ENCODE results near the gene MED26. TPM values are rescaled to one million over a fixed set of nuclear protein-coding genes. Genes with fewer than 3 reads are reported as not detected.

Gene MED26
- total and polyA plus RNA-seq, 10 of the 15 experiments (the other 5 are each of a cell fraction or from before 2014, with no cell fraction given), result 1.1 to 21.4 (median 9.7) TPM

DNA sequence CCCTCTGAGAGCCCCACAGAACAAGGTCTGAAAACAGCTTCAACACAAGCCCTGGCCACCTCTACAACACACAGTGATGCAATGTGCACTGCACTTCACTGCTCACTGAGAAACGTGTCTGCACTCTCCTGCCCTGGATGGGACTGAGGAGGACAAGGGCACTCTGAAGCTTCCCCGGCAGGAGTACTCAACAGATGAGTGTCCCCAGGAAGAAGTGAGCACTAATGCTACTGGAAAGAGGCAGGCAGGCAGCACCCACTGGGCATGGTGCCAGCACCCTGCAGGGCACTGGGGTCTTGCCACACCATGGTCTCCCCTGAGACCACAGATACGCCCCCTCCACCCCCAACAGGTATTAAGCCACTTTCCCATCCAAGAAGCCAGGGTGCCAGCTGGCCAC, 38.1 kb downstream of the MED26 start:
- ChIA-PET CTCF (interaction anchor here (1.3 to 9.8 kb wide), 2 partner anchors 36 to 145 kb away, joined by 3 to 83 read pairs; partner anchors contain the start of gene MED26), POLR2A (interaction anchor here (0.5 to 13.1 kb wide), 8 partner anchors 12 to 516 kb away, joined by 3 to 220 read pairs (median 3); partner anchors contain the start of genes MED26, SMIM7 and TMEM38A), SMC1A (ENCODE audit: uncharacterized antibody, unreplicated experiment) (interaction anchor here (1.0 to 10.9 kb wide), 6 partner anchors 10 to 72 kb away, joined by 3 to 164 read pairs (median 4); partner anchors contain the start of genes MED26 and SLC35E1), RAD21 (ENCODE audit: unreplicated experiment) (interaction anchor here (1.6 to 11.3 kb wide), 5 partner anchors 16 to 47 kb away, joined by 4 to 169 read pairs (median 8); partner anchors contain the start of genes MED26 and SLC35E1)
- H3K4me2 ChIP-seq (ENCODE audit: control insufficient read depth, insufficient read depth), result peak overlapping the region; percentile 100
- no peak overlapping the region for H3K4me3 ChIP-seq
- intact Hi-C loops (cut with micrococcal nuclease; ENCODE audit: unreplicated experiment) (loop anchor here (5.0 kb wide), 2 partner anchors 448 to 513 kb away; partner anchors contain the start of genes HSH2D and TPM4), in situ Hi-C loops (cut with MboI) (loop anchor here (5.0 to 25.0 kb wide), 2 partner anchors 37 to 2003 kb away; partner anchors contain the start of genes CLEC17A and MED26)
- no peak overlapping the region for H2AFZ ChIP-seq (ENCODE audit: control insufficient read depth, low read depth, low read length)
- DNase-seq (ENCODE audit: low read depth, low spot score) (no peak), ATAC-seq (no peak), FAIRE-seq (no peak)
- H3K36me3 ChIP-seq (ENCODE audit: control insufficient read depth in 2 of 2, insufficient read depth in 2 of 2, low read length in 1 of 2), result peaks cover 0 to 4% of the 10 kb centered on the region in 2 experiments; a peak in 1 of 4 replicates
- H3K4me1 ChIP-seq (ENCODE audit: control insufficient read depth, insufficient read depth, low read length), result peaks cover 80% of the 10 kb centered on the region
- WGBS (ENCODE audit: insufficient coverage, insufficient replicate concordance, low lambda C conversion rate, missing lambda C conversion rate), result 2% methylated on average over 3 of the region's 3 CpGs
- no peaks in the 10 kb centered on the region for H3K27me3 ChIP-seq (replicated peaks in 1 of 2; ENCODE audit: control insufficient read depth in 2 of 2, insufficient read depth in 2 of 2, low read length in 1 of 2)
- peaks cover 98% of the 10 kb centered on the region for H3K79me2 ChIP-seq (ENCODE audit: control insufficient read depth, insufficient read depth, low read length)
- H3K27ac ChIP-seq (ENCODE audit: control insufficient read depth, insufficient read depth), result peak overlapping the region; percentile 99
- no peaks in the 10 kb centered on the region for H3K9me3 ChIP-seq (replicated peaks; ENCODE audit: control insufficient read depth, insufficient read depth, low read length)
- peak overlapping the region; percentile 99; the same call in 1 of the 2 replicates for H3K9ac ChIP-seq (ENCODE audit: control insufficient read depth, insufficient read depth, low read length)
- H4K20me1 ChIP-seq (ENCODE audit: control insufficient read depth, insufficient read depth), result no peaks in the 10 kb centered on the region; the same call in 1 of the 2 replicates
- no TSS peak for BruUV-seq (replicated peaks)
- TF ChIP-seq ETV6 (conservative IDR thresholded peaks at IDR 0.05 in 1 of 2, IDR thresholded peaks at IDR 0.05 in 1 of 2; ENCODE audit: borderline replicate concordance in 1 of 2, low read depth in 1 of 2), result no peak
- peak; percentile 51; the same call in 1 of the 2 replicates for TF ChIP-seq POLR2A (IDR thresholded peaks at IDR 0.05; ENCODE audit: low read depth, low read length)
- TF ChIP-seq POLR2AphosphoS5 (IDR thresholded peaks at IDR 0.05; ENCODE audit: low read length), result peak; percentile 59; the same call in 1 of the 2 replicates
- TF ChIP-seq BACH1 (IDR thresholded peaks at IDR 0.05; ENCODE audit: borderline replicate concordance), result peak; percentile 16; the same call in 1 of the 2 replicates
- TF ChIP-seq, protein P1, sequence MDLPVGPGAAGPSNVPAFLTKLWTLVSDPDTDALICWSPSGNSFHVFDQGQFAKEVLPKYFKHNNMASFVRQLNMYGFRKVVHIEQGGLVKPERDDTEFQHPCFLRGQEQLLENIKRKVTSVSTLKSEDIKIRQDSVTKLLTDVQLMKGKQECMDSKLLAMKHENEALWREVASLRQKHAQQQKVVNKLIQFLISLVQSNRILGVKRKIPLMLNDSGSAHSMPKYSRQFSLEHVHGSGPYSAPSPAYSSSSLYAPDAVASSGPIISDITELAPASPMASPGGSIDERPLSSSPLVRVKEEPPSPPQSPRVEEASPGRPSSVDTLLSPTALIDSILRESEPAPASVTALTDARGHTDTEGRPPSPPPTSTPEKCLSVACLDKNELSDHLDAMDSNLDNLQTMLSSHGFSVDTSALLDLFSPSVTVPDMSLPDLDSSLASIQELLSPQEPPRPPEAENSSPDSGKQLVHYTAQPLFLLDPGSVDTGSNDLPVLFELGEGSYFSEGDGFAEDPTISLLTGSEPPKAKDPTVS (IDR thresholded peaks at IDR 0.05; ENCODE audit: low read depth, low read length), result no peak
- TF ChIP-seq, protein P2, sequence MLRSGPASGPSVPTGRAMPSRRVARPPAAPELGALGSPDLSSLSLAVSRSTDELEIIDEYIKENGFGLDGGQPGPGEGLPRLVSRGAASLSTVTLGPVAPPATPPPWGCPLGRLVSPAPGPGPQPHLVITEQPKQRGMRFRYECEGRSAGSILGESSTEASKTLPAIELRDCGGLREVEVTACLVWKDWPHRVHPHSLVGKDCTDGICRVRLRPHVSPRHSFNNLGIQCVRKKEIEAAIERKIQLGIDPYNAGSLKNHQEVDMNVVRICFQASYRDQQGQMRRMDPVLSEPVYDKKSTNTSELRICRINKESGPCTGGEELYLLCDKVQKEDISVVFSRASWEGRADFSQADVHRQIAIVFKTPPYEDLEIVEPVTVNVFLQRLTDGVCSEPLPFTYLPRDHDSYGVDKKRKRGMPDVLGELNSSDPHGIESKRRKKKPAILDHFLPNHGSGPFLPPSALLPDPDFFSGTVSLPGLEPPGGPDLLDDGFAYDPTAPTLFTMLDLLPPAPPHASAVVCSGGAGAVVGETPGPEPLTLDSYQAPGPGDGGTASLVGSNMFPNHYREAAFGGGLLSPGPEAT (IDR thresholded peaks at IDR 0.05; ENCODE audit: low read depth), result no peak
- no peak for TF ChIP-seq KLF5 (IDR thresholded peaks at IDR 0.05; ENCODE audit: partially characterized antibody)
- no peak for TF ChIP-seq CHD2 (IDR thresholded peaks at IDR 0.05; ENCODE audit: borderline replicate concordance, low read depth, low read length)
- no peak for TF ChIP-seq RFX5 (IDR thresholded peaks at IDR 0.05; ENCODE audit: low read depth, low read length)
- TF ChIP-seq LARP7 (IDR thresholded peaks at IDR 0.05), result 0 out of 2 replicates have a peak, but pooled peaks have one; percentile 26
- no peak for TF ChIP-seq MXI1 (IDR thresholded peaks at IDR 0.05; ENCODE audit: low read depth, low read length)
- no peak for TF ChIP-seq SREBF2 (IDR thresholded peaks at IDR 0.05; ENCODE audit: low read length)
- no peak for TF ChIP-seq NBN (IDR thresholded peaks at IDR 0.05)
- no peak for TF ChIP-seq JUND (IDR thresholded peaks at IDR 0.05; ENCODE audit: low read depth, low read length)
- TF ChIP-seq MYC (IDR thresholded peaks at IDR 0.05; ENCODE audit: insufficient read depth, insufficient read length, insufficient replicate concordance, low read length, severe bottlenecking), result no peak
- TF ChIP-seq BRCA1 (IDR thresholded peaks at IDR 0.05; ENCODE audit: low read depth, low read length), result no peak
- TF ChIP-seq IRF4 (IDR thresholded peaks at IDR 0.05; ENCODE audit: low read depth, low read length), result no peak
- TF ChIP-seq, protein P3, sequence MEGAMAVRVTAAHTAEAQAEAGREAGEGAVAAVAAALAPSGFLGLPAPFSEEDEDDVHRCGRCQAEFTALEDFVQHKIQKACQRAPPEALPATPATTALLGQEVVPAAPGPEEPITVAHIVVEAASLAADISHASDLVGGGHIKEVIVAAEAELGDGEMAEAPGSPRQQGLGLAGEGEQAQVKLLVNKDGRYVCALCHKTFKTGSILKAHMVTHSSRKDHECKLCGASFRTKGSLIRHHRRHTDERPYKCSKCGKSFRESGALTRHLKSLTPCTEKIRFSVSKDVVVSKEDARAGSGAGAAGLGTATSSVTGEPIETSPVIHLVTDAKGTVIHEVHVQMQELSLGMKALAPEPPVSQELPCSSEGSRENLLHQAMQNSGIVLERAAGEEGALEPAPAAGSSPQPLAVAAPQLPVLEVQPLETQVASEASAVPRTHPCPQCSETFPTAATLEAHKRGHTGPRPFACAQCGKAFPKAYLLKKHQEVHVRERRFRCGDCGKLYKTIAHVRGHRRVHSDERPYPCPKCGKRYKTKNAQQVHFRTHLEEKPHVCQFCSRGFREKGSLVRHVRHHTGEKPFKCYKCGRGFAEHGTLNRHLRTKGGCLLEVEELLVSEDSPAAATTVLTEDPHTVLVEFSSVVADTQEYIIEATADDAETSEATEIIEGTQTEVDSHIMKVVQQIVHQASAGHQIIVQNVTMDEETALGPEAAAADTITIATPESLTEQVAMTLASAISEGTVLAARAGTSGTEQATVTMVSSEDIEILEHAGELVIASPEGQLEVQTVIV (IDR thresholded peaks at IDR 0.05; ENCODE audit: borderline replicate concordance, partially characterized antibody), result no peak
- 0 out of 4 replicates have a peak, but pooled peaks of 1 of the 2 experiments have one; percentile 12 for TF ChIP-seq BHLHE40 (IDR thresholded peaks at IDR 0.05; ENCODE audit: borderline replicate concordance in 1 of 2, low read depth in 2 of 2, low read length in 1 of 2)

All from GM12878 (cell line).